Right lobe of liver (tissue), 6 donors: Measurements from ENCODE around the gene NRXN3. TPM values are rescaled to one million over a fixed set of nuclear protein-coding genes. Genes with fewer than 3 reads are reported as not detected.

ENCODE experiments used
- ATAC-seq, 4 donors: fragments of 200-7000 bp; cut with Tn5 transposase; one replicate each; pipeline ENCODE4 v1.9.1; 2020; ENCODE audit warnings: mild to moderate bottlenecking in 4 of 4, moderate library complexity in 4 of 4
- DNase-seq, 3 donors: peaks; one replicate each; pipeline ENCODE4 v3.0.0-alpha.2; 2020
- H3K27ac ChIP-seq, 3 donors: fragments of 200-600 bp; one replicate each; pipeline ENCODE4 v1.8.0; 2022
- H3K27me3 ChIP-seq, 2 donors: fragments of 200-600 bp; one replicate each; pipeline ENCODE4 v1.8.0; 2022
- H3K36me3 ChIP-seq, 4 donors: fragments of 200-600 bp; sonication (generic) in 1 of 4; one replicate each; pipeline versions ENCODE4 v1.5.1 to v1.8.0; 2017 to 2022; ENCODE audit warnings: control low read depth in 1 of 4
- H3K4me1 ChIP-seq, 4 donors: fragments of 200-600 bp; sonication (generic) in 1 of 4; one replicate each; pipeline versions ENCODE4 v1.5.1 to v1.8.0; 2017 to 2022; ENCODE audit warnings: control low read depth in 1 of 4
- H3K4me3 ChIP-seq, 3 donors: fragments of 200-600 bp; one replicate each; pipeline ENCODE4 v1.8.0; 2022
- H3K9me3 ChIP-seq, 4 donors: fragments of 200-600 bp; sonication (generic) in 1 of 4; one replicate each; pipeline versions ENCODE4 v1.5.1 to v1.8.0; 2017 to 2022; ENCODE audit warnings: control low read depth in 1 of 4
- POLR2A ChIP-seq: fragments of 450-650 bp; IDR thresholded peaks from one replicate; pipeline ENCODE4 v1.6.1; 2017; ENCODE audit warnings: antibody characterized with exemption, mild to moderate bottlenecking
- WGBS: methylation state at CpG from one replicate; pipeline ENCODE4 v1.1.6; 2018; ENCODE audit warnings: low coverage, low lambda C conversion rate; ENCODE audit not compliant: insufficient coverage; ENCODE audit errors: missing lambda C conversion rate; 5-methylcytosine and 5-hydroxymethylcytosine counted together
- intact Hi-C, 2 donors: fragments of 100-400 bp; cut with DNase I; formaldehyde crosslinking; loops; one replicate each; pipeline versions ENCODE4 v1.11.2 to v1.14.1; 2022
- total RNA-seq, 6 experiments: library from RNA; depleted of rRNA in 2 of 6; stranded (reverse); fragments of >200 nt in 2 of 6; fragmentation: NEBNext Ultra II Directional in 3 of 6; extraction: Animal tissue kit (Norgen Biotek cat#: 25700) in 3 of 6; gene quantifications; one replicate each; pipeline versions ENCODE4 v1.1.0 to v1.2.4, GENCODE V29; 2016 to 2023
- TF ChIP-seq, protein P1 (sequence below), 4 donors: fragments of 200-600 bp in 3 of 4; fragments of 450-650 bp in 1 of 4; IDR thresholded peaks; one replicate each; pipeline versions ENCODE4 v1.5.1 to v1.8.0; 2016 to 2022; ENCODE audit warnings: antibody characterized with exemption in 4 of 4, mild to moderate bottlenecking in 2 of 4
- donor health status: DM: no; HTN: yes; CAD: no.
- donor health status: DM: no; HTN: no; CAD: no.
- donor health status: DM: no; HTN: no; CAD: no.
- donor health status: DM: no; HTN: yes; CAD: no.
- donor health status: DM: no; HTN: yes; CAD: no.

Gene NRXN3
- total RNA-seq, 6 experiments from 2014 or later, result 0.06 to 0.51 (median 0.23) TPM; not detected in 1

DNA sequence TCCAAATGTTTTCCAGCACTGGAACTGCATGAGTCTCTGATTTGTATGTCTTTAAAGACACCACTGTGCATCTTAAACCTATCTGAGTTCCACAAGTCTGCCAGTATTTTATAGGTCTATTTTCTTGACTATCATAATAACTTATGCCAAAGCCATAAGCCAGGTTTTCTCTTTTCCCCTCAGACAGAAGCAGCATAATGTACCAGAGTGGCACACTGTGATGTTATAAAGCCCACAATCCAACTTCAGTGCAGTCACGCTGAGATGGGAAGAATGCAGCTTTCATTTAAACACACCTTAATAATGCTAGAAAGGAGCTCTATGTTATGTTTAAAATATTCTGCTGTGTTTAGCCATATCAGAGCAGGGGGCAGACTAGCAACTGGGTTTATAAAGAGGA, 1117.8 kb downstream of the NRXN3 start:
- no peak overlapping the region for H3K27ac ChIP-seq
- H3K36me3 ChIP-seq, result no peaks in the 10 kb centered on the region
- no peaks in the 10 kb centered on the region for H3K9me3 ChIP-seq
- TF ChIP-seq, protein P1, sequence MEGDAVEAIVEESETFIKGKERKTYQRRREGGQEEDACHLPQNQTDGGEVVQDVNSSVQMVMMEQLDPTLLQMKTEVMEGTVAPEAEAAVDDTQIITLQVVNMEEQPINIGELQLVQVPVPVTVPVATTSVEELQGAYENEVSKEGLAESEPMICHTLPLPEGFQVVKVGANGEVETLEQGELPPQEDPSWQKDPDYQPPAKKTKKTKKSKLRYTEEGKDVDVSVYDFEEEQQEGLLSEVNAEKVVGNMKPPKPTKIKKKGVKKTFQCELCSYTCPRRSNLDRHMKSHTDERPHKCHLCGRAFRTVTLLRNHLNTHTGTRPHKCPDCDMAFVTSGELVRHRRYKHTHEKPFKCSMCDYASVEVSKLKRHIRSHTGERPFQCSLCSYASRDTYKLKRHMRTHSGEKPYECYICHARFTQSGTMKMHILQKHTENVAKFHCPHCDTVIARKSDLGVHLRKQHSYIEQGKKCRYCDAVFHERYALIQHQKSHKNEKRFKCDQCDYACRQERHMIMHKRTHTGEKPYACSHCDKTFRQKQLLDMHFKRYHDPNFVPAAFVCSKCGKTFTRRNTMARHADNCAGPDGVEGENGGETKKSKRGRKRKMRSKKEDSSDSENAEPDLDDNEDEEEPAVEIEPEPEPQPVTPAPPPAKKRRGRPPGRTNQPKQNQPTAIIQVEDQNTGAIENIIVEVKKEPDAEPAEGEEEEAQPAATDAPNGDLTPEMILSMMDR (IDR thresholded peaks at IDR 0.05), result no peak
- no peak for TF ChIP-seq POLR2A
- no peaks in the 10 kb centered on the region for H3K4me1 ChIP-seq
- H3K4me3 ChIP-seq, result no peak overlapping the region
- intact Hi-C loops, result no loop called here
- H3K27me3 ChIP-seq, result no peaks in the 10 kb centered on the region
- no peak for DNase-seq
- ATAC-seq, result no peak
- 38% methylated on average over 1 of the region's 1 CpG for WGBS

DNA sequence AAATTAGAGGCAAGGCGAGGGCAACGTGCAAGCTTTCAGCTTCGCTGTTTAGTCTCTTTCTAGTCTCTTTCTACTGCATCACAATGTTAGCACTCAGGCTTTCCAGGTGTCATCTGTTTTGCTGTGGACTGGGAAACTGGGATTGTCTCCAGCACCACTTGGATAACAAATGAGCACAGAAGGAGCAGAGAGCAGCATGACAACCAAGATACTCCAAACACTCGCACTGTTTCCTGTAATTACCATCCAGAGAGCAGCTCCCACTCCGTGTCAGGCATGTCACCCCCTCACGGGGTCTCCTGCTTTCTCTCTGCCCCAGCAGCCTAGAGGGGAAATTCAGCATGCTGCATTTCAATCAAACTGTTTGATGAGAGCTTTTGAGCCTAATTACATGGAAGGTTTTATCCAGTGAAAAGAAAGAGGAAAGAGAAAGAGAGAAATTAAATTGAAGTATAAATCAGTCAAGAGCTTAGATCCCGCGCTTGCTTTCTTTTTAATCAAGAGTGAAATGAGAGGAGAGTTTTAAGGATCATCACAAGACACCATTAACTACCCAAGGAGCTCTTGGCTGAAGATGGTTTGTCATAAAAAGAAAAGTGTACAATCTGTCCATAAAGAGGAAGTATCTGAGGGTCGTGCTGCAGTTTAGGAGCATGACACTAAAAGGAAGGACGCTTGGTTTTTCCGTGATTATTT, 1123.5 kb downstream of the NRXN3 start:
- H3K27ac ChIP-seq, result no peak overlapping the region
- 42% methylated on average over 11 of the region's 11 CpGs for WGBS
- DNase-seq (no peak), ATAC-seq (no peak)
- no peak overlapping the region for H3K4me3 ChIP-seq
- no peaks in the 10 kb centered on the region for H3K4me1 ChIP-seq
- no peaks in the 10 kb centered on the region for H3K27me3 ChIP-seq
- H3K36me3 ChIP-seq, result no peaks in the 10 kb centered on the region
- TF ChIP-seq, protein P1 (IDR thresholded peaks at IDR 0.05), result no peak
- TF ChIP-seq POLR2A, result no peak
- H3K9me3 ChIP-seq, result no peaks in the 10 kb centered on the region
- intact Hi-C loops, result no loop called here

DNA sequence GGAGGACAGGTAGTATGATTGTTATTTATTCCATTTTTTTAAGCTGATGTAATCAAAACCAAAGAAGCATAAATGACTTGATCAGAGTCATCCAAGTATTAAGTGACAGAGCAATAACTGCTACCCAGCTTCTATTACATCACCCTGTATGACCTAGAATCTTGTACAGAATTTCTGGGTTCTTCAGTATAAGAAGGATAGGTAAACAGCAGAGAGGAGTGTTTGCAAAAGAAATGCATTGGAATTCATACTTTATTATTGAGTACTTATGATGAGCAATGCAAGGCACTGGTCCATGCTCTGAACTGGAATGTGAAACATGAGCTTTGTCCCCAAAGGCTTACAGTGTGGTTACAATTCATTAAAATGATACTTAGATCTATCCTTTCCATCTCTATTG, 1124.3 kb downstream of the NRXN3 start:
- ATAC-seq (no peak), DNase-seq (no peak)
- intact Hi-C loops, result no loop called here
- Histone ChIP-seq H3K27me3 (no peaks in the 10 kb centered on the region), H3K4me3 (no peak overlapping the region), H3K9me3 (no peaks in the 10 kb centered on the region), H3K27ac (no peak overlapping the region), H3K36me3 (no peaks in the 10 kb centered on the region), H3K4me1 (no peaks in the 10 kb centered on the region)
- TF ChIP-seq POLR2A, result no peak
- TF ChIP-seq, protein P1 (IDR thresholded peaks at IDR 0.05), result no peak

DNA sequence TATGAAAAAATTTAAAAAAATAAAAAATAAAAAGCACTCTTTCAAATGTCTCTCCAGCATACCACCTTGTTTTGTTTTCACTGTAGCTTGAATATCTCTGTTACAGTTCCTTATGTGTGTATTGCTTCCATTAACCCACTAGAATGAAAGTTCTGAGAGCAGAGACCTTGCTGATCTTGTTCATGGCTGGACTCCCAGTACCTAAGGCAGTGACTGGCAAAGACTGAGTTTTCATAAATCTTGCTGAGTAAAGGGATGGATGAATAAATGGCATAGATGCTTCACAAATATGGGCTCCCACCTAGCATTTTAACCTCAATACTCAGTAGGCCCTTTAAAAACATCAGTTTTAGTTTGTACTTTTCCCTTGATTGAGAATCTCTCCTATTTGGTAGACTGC, 1125.2 kb downstream of the NRXN3 start:
- intact Hi-C loops, result no loop called here
- Histone ChIP-seq H3K27ac (no peak overlapping the region), H3K4me1 (no peaks in the 10 kb centered on the region), H3K4me3 (no peak overlapping the region), H3K36me3 (no peaks in the 10 kb centered on the region), H3K9me3 (no peaks in the 10 kb centered on the region), H3K27me3 (no peaks in the 10 kb centered on the region)
- ATAC-seq, result no peak
- no peak for DNase-seq
- TF ChIP-seq, protein P1 (IDR thresholded peaks at IDR 0.05), result no peak
- no peak for TF ChIP-seq POLR2A

DNA sequence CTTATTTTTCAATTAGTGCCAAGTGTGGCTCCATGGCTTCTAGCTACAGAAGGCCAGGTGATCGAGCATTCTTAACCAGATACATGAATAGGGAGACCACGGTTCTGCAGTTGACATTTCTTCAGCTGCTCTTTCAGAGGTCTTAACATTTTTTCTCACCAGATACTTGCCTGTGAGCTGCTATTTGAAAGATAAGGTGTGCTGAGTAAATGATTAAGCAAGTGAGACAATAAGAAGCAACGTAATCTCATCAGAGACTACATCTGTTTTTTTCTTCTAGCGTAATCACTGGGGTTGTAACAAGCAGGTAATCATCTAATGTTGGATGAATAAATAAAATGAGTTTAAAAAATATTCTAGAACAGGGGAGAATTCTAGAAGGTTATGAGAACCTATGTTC, 1128.2 kb downstream of the NRXN3 start:
- Histone ChIP-seq H3K4me3 (no peak overlapping the region), H3K4me1 (no peaks in the 10 kb centered on the region), H3K9me3 (no peaks in the 10 kb centered on the region), H3K27me3 (no peaks in the 10 kb centered on the region), H3K27ac (no peak overlapping the region), H3K36me3 (no peaks in the 10 kb centered on the region)
- WGBS, result 49% methylated on average over 4 of the region's 4 CpGs
- intact Hi-C loops, result no loop called here
- DNase-seq (no peak), ATAC-seq (no peak)
- no peak for TF ChIP-seq POLR2A
- TF ChIP-seq, protein P1 (IDR thresholded peaks at IDR 0.05), result no peak
